Suppressor macrophage treated with lipopolysaccharide for 1 hour (primary cell): ENCODE data around the gene PTPN18.
"Not testable (repeated sequence)": the region's sequence is repeated elsewhere in the genome, so short reads cannot be mapped to it uniquely, and the experiment has no call there.

ENCODE experiments used
- DNase-seq, 3 donors: peaks; one replicate each; pipeline ENCODE4 v3.0.0-alpha.2; 2020 to 2022

The PTPN18 gene, protein sequence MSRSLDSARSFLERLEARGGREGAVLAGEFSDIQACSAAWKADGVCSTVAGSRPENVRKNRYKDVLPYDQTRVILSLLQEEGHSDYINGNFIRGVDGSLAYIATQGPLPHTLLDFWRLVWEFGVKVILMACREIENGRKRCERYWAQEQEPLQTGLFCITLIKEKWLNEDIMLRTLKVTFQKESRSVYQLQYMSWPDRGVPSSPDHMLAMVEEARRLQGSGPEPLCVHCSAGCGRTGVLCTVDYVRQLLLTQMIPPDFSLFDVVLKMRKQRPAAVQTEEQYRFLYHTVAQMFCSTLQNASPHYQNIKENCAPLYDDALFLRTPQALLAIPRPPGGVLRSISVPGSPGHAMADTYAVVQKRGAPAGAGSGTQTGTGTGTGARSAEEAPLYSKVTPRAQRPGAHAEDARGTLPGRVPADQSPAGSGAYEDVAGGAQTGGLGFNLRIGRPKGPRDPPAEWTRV

DNA sequence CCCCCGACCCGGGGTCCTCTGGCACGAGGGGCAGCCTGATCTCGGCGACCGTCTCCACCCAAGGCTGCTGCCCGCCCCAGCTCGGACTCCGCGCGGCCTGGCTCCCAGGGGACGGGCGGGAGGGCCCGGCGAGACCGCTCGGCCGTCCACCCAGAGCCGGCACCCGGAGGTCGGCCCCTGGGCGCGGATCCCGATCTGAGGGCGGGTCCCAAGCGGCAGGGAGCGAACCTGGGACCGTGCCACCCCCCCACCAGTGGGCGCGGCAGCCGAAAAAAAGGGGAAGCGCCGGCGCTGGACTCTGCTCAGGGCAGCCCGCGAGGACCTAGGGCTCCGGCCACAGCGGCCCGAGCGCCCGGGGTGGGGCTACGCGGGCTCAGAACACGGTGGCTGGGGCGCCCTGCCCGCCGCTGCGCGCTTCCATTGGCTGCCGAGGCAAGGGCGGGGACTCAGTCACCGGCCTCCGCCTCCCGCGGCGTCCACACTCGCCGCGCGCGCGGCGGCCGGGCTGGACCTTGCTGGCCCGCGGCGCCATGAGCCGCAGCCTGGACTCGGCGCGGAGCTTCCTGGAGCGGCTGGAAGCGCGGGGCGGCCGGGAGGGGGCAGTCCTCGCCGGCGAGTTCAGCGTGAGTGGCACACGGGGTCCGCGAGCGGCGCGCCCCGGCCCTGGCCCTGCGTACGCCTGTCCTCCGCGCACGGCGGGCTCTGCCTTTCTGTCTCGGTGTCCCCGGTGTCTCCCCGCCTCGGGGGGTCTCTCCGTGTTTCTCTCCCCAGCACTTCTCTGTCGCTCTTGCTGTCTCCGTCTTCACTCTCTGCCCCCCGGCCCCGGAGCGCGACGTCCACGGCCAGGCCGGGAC is at the start of gene PTPN18:
Gene PTPN18, plus strand, starts transcription at position 479 of the 854 bp plus-strand sequence. Its CDS starts 52 bp downstream, at position 531.
- DNase-seq, result peak; percentile 96 to 98 (median 97)

DNA sequence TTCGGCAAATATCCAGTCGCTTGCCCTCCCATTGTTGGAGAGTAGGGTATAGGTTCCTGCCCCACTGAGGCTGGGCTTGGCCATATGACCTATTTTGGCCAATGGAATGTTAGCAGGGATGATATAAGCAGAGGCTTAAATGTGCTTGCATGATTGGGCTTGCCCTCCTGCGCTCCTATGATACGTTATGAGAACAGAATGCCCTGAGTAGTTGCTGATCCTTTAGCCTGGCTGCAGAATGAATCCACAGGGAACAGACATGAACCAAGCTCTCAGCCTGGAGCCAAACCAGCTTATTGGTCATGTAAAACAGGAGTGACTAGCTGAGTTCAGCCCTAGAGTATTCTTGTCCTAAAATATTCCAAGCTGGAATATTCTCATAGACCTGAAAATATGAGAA is 48.0 kb upstream of the PTPN18 start:
- DNase-seq, result no peak

DNA sequence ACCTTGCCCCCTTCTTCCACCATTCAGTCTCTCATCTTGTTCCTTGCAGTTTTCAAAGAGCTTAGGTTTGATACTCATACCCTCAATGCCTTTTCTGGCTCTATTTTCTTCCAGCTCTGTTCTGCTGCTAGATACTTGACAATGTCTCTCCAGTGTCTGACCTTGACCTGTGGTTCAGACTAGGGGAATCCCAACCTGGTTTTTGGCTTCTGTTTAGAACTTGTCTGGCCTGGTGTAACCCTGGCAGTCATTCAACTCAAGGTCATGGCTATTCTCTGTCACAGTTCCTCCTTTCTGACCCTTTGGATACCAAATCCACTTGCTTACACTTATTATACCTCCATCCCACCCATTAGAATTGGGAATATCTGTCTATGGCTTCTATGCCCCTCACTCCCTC is 45.0 kb upstream of the PTPN18 start:
- no peak for DNase-seq

DNA sequence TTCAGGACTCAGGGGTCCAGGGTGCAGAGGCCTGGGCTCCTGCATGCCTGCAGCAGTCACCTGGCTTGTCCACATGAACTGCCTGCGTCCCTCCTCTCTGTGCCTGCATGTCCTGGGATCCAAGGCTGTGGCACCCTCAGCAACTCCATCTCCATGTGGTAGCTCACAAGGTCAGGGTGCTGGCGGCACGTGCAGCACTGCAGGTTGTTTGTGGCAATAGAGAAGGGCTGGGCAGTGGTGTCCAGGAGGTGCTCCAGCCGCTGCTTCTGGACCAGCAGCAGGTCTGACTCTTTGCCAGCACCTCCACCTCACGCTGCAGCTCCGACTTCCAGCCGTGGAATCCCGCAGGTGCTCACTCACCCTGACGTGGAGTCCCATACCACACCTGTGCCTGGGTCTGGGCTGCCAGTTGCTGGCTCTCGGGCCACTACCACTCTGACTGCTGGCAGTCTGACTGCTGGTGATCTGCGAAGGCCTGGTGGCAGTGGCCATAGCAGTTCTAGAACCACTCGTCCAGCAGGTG is 42.0 kb upstream of the PTPN18 start:
- DNase-seq, result no peak

DNA sequence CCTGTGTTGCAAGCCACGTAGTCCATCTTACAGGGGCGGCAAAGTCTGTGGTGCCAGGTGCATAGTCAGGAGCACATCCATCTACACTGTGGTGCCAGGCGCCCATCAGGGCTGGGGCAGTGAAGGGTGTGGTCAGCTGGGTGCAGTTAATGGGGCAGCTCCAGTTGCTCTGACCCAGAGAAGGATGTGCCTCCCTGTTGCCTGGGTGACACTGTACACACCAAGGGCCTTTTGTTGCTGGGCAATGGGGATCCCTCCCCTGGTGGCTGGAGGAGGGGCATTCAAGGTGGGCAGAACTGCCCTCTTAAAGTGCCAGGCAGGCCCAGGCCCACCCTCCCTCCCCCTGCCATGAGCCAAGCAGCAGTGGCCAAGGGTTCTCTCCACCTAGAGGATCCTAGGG is 41.5 kb upstream of the PTPN18 start:
- no peak for DNase-seq

DNA sequence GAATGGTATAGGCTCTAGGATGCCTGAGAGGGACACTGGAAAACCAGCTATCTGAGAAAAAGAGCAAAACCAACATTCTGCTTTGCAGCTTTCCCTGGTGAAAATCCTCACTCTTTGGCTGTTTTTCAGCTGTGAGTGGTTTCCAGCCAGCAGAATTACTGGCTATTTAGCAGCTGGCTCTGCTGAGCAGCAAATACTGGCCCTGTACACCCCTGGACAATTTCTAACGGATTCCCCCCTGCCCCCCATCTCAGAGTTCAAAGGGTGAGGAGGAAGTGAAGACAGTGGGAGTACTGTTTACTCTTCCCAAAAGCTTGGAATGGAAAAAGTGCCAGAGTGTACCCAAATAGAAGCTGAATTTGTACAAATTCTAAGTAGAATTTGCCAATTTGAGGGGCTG is 39.3 kb upstream of the PTPN18 start:
- DNase-seq, result no peak

DNA sequence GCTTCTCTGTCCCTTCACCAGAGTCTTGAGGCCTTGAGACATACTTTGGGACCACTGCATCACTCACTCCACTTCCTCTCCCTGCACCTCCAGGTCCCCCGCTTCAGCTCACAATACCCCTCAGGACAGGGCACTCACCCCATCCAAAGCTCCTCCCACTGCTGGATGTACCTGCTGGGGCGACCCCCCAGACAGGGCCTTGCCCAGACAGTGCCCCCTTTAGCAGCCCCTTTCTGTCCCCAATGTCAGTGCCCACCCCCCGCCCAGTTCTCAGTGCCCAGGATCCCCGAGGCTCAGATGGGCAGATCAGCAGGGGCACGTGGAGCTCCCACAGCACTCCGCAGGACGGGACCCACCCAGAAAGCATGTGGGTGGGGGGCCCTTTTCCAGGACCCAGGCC is 37.0 kb upstream of the PTPN18 start:
- DNase-seq, result no peak

DNA sequence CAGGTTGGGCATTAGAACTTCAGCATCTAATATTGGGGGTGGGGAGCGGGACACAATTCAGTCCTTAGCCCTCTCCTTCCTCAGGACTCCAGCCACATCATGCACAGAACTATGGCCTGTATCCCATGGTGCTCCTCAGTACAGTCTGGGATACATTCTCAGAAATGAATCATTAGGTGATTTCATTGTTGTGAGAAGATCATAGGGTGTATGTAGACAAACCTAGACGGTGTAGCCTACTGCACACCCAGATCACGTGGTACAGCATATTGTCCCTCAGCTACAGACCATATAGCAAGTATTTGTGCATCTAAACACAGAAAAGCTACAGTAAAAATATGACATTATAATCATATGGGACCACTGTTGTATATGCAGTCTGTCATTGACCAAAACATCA is 36.3 kb upstream of the PTPN18 start:
- no peak for DNase-seq

DNA sequence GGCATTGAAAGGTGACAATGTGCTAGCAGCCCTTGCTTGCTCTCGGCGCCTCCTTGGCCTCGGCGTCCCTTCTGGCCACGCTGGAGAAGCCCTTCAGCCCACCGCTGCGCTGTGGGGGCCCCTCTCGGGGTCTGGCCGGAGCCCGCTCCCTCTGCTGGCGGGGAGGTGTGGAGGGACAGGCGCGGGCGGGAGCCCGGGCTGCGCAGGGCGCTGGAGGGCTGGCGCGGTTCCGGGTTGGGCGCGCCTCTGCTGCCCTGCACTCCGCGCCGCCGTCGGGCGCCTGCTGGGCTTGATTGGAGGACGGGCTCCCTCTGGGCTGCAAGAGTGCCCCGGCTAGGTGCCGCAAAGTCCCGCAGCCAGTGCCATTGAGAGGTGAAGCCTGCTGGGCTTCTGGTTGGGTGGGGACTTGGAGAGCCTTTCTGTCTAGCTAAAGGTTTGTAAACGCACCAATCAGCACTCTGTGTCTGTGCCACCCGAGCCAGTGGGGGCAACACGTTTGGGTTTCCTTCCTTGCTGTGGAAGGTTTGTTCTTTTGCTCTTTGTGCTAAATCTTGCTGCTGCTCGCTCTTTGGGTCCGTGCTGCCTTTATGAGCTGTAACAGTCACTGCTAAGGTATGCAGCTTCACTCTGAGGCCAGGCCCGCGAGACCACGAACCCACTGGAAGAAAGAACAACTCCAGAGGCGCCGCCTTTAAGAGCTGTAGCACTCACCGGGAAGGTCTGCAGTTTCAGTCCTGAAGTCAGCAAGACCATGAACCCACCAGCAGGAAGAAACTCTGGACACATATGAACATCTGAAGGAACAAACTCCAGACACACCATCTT is 27.9 kb upstream of the PTPN18 start:
- no peak for DNase-seq

DNA sequence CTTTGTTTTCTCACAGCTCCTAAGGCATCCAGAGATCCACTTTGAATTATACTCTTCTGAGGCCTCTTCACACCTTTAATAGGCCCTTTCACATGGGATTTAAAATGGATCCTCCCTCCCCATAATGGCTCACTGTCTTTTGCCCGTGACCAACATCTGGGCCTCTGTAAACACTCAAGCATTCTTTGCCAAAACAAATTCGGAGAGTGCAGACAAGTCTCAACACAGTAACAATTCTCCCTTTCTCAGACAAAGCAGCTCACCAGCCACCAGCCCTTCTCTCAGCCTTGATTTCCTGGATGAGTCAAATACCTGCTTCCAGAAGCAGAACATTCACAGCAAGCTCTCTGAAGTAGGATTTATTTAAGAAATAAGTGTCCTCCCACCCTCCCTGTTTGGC is 27.1 kb upstream of the PTPN18 start:
- no peak for DNase-seq

DNA sequence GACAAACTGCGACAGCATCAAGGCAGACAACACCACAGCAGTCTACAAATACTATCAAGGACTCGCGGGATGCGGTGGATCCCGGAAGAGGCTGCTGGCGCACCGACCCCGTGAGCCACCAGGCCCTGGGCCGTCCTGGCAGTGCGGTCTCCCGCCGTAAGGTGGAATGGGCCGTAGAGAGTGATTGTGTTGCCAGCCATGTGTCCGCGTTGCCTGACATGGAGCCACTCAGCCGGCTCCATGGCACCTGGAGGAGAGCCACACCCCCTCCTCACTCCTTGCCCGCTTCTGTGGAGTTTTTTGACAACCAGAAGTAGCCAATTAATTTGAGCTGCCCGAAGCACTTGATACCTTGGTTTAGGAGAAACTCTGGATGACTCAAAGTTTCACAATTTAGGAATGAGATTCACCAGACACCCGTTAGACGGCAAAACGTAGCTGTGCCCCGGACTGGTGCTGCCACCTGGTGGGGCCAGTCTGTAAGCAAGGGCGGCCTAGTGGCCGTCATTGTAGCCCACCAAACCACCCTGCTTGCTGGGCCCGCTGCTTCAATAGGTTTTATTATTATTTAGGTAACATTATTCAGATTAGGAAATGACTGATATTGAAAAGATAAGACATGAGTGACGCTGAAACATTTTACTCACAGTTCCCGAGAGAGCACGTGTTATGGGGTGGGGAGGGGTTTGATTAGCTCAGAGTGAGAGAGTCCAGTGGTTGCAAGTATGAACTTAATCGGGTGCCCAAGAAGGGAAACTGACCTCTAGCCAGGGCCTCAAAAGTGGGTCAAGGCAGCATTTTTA is 23.4 kb upstream of the PTPN18 start:
- DNase-seq, result peak; percentile 87 to 88 (median 87)

DNA sequence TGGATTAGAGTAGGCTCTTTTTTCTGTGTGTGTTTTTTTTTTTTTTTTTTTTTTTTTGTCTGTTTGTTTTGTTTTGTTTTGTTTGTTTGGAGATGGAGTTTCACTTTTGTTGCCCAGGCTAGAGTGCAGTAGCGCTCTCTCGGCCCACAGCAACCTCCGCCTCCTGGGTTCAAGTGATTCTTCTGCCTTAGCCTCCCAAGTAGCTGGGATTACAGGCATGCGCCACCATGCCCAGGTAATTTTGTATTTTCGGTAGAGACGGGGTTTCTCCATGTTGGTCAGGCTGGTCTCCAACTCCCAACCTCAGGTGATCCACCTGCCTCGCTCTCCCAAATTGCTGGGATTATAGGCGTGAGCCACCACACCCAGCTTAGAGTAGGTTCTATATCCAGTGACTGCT is 22.6 kb upstream of the PTPN18 start:
- DNase-seq, result not testable (repeated sequence)

DNA sequence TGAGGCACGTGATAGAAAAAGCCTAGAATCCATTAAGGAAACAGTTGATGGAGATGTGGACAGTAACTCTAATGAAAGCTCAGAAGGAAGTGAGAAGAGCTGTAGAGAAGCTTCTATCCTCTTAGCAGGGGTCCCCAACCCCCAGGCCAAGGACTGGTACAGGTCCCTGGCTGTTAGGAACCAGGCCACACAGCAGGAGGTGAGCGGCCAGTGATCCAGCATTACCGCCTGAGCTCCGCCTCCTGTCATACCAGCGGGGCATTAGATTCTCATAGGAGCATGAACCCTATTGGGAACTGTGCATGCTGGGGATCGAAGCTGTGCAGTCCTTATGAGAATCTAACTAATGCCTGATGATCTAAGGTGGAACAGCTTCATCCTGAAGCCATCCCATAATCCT is 21.8 kb upstream of the PTPN18 start:
- no peak for DNase-seq

DNA sequence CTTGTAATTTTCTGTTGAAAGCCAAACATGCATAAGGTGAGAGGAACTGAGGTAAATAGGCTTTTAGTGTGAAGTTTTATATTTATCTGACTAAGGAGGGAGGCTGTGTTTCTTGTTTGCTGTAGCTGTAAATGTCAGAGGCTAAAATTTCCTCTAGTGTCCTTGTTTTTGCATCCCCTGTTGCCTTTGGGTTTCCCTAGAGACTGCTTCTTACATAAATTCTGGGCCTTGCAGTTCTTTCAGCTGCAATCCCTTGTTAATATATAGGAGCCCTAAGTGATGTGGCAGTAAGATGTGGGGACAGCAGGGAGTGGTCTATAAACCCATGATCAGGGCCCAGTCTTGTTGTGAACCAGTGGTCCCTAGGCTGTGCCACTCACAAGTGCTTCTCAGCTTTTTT is 20.6 kb upstream of the PTPN18 start:
- no peak for DNase-seq

DNA sequence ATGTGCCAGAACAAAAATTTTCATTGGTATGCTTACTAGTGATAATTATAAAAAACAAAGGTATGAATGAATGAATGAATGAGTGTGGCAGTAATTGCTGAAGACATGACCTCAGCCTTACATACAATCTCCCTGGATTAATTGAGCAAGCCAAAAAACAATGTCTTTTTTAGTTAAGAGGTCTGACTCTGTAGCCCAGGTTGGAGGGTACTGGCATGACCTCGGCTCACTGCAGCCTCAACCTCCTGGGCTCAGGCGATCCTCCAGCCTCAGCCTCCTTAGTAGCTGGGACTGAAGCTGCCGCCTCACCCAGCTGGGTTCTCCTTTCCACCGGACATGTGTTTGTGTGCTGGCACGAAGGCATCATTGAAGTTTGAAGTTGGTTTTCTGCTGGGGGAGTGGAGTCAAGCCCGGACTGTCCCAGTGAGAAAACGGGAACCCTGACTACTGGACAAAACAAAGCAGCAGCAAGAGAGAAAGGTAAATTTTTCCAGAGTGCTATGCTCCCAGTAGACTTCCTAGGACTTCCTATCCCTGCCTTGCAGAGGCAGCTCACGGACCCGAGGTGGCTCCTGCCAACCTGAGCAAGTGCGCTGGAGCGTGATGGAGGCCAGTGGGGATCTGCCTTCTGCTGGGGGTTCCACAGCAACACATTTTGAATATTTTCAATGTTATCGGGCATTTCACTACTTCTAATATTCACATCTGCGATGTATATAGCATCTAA is 19.5 kb upstream of the PTPN18 start:
- no peak for DNase-seq

DNA sequence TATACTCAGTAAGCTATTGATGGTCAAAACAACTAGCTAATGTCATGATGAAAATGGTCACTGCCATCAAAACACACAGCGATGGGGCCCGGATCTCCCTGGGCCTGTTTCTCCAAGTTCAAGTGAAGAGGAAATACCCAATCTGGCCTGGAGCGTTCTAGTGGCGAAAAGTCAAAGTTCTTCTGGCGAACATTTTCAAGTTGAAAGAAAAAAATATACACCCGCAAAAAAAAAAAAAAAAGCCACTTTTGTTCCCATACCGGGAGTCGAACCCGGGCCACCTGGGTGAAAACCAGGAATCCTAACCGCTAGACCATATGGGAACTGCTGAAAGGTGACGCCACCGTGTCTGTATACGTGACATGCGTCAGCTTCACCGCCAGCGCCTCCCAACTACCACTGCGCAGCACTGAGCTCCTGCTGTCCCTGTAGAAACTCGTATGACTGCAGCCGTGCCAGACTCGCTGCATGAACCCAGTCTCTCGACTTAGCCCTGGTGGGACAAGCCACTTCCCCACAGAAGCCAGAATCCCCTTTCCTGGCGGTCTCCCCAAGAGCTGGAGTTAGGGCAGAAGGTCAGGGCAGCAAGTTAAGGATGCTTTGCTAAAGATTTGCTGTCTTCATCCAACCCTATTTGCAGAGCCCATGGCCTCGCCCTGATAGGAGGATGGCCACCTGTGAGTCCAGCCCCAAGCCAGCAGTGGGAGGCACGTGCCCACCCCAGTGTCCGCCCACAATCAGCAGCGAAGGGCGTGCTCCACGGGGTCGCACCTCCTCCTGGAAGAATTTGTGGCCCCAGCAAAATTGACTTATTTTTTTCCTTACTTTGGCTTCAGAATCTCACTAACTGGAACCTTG is 18.8 kb upstream of the PTPN18 start:
- DNase-seq, result peak; percentile 16 to 34 (median 31)

DNA sequence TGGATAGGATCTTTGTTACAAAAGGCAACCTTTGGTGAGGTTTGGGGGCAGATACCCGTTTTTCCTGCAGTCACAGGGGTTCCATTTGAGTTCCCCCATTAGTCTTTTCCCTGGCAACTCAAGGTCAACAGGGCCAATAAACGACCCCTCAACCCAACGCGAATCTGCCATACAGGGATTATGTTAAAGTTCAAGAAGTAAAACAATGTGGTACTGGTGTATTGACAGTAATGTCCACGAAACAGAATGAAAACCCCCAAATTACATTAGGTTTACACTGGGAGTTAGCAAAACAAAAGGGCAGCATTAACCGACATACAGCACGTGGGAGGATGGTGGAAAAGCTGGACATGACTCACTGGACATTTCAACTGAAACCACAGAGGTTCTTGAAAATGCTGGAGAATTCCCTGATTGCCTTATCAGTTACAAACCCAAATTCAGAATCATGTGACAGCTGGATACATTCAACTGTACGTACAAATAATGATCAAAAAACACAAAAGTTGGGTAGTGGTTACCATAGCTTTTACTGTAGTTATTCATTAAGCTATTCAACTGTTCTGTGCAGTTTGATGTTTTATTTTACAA is 18.0 kb upstream of the PTPN18 start:
- DNase-seq, result peak; percentile 70 to 90 (median 80)

DNA sequence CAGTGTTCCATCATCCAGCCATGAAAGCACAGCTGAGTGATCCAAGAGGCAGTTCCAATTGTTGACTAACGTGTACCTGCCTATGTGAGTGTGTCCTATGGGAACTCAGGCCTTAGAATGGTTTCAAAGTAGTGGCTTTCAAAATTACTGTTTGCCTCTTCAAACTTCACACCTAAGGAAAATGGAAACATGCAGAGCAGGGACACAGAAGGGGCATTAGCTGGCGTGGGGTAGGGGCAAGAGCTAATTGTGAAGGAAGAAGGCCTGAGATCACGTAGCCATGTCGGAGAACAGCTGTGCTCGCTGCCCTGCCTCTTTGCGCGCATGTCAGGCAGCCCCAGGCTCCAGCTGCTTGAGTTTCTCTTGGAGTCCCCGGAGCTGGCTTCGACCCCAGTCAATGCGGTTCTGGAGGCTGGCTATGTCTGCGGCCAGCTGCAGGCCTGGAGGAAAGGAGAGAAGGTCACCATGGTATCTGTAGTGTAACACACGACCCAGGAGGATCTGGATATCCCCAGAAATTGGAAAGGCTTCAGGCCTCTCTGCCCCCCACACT is 17.0 kb upstream of the PTPN18 start:
- no peak for DNase-seq
